ENCODE data around the gene ANKRD13C.
"Not testable (repeated sequence)": the region's sequence is repeated elsewhere in the genome, so short reads cannot be mapped to it uniquely, and the experiment has no call there.

The ANKRD13C gene

DNA sequence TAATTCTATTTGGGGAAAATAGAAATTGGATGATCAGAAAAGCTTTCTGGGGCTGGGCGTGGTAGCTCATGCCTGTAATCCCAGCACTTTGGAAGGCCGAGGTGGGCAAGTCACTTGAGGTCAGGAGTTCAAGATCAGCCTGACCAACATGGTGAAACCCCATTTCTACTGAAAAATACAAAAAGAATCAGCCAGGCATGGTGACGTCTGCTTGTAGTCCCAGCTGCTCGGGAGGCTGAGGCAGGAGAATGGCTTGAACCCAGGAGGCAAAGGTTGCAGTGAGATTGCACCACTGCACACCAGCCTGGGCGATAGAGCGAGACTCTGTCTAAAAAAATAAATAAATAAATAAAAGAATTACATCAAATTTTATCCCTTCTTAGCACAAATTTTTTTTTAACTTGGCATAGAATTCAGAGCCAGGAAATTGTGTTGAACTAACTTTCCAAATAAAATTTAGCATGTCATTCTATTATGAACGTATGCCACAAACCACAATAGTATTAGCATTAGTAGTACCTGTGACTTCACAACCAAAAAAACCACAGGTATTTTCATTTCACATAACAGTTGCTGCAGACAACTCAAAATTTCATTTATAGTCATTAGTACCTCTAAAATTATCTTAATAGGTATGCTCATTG is 4.5 kb upstream of the ANKRD13C start:
- DNase-seq = no peak

DNA sequence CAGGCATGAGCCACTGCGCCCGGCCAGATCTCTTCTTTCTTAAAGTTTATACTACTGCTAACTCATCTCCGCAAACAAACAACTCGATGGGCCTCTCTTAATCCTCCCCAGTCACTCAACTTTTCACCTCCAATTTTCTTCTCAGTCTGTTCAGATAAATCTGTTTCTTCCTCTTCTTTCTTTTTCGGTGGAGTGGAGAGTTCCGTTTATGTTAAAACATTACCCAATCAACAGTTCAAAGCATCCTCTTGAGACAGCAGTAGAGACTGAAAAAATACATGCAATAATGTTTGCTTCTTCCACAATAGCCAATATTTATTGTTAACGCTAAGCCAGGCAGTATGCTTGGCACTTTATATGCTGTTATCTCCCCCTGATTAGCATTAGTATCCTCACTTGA is 1.4 kb upstream of the ANKRD13C start:
- no peak for DNase-seq

- DNase-seq = no peak
Measured at GRCh38 chr1:70355111-70355407, 537 bp upstream of the ANKRD13C start.

- peak; percentile 31 for DNase-seq
Measured at GRCh38 chr1:70353601-70354331, 756 bp downstream of the ANKRD13C start.

DNA sequence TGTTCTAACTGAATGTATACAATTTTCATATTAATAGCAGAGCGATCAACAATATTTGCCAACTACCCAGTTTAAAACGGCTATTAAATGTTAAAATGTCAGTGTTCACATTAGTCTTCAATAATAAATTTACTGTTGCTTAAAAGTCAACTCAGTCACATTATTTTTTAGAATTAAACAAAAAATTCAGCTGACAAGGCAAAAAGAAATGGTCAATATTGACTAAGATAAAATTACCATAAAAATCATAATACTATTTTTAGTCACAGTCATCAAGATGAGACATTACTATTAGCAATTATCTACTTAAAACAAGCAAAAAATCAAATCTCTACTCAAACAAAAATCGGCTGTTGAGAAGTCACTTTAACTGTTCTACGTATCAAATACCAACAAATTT is 1.5 kb downstream of the ANKRD13C start:
- DNase-seq = no peak

DNA sequence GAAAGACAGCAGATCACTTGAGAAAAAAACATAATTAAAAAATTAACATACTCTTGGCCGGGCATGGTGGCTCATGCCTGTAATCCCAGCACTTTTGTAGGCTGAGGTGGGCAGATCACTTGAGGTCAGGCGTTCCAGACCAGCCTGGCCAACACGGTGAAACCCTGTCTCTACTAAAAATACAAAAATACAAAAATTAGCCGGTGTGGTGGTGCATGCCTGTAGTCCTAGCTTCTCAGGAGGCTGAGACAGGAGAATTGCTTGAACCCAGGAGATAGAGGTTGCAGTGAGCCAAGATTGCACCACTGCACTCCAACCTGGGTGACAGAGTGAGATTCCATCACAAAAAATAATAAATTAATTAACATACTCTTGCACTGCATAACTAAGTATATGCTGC is 4.7 kb downstream of the ANKRD13C start:
- not testable (repeated sequence) for DNase-seq

DNA sequence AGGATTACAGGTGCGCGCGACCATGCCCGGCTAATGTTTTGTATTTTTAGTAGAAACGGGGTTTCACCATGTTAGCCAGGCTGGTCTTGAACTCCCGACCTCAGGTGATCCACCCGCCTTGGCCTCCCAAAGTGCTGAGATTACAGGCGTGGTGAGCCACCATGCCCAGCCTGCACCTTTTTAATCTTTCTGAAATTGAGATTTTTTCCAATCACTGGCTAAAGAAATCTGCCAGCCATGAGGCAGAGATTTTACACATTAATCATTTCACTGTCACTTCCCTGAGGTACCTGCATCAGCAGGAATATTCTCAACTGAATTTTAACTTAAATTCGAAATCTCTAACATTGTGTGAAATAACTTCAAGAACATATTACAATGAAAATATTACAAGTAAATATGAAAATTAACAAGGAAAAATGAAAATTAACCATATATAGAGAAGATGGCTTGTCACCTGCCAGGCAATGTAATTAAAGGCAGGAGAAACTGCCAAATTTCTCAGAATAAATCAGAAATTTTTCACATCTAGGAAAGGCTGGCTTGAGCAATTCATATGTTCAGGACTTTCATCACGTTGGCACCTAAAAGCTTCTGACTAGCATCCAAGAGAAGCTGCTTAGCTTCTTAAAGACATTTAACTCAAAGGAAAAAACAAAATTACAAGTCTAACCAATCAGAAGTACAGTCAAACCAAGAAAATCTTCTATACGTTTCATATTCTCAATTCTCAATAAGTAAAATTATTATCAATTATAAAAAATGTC is 5.9 kb downstream of the ANKRD13C start:
- no peak for DNase-seq

- not testable (repeated sequence) for DNase-seq
Measured at GRCh38 chr1:70339644-70340043, 14.9 kb downstream of the ANKRD13C start.

- DNase-seq = no peak
Measured at GRCh38 chr1:70336050-70336449, 18.5 kb downstream of the ANKRD13C start.

GRCh38 chr1:70334436-70334835 is 20.1 kb downstream of the ANKRD13C start:
- DNase-seq = no peak

DNA sequence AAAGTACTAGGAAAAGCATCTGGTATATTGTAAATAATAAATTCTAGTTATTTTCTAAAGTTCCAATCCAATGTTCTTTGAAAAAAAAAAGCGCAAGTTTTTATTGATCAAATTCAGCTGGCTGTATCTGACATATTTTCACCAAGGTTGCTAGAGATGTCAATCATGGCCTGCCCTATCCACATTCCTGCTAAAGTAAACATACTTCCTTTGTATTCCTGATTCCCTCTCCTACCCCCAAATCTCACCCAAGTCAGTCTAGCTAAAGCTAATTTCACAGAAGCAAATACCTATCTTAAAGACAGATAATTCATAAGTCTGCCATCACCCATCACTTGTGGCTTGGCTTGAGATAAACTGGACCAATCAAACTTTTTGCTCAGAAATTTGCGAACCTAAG is 21.3 kb downstream of the ANKRD13C start:
- DNase-seq = no peak

DNA sequence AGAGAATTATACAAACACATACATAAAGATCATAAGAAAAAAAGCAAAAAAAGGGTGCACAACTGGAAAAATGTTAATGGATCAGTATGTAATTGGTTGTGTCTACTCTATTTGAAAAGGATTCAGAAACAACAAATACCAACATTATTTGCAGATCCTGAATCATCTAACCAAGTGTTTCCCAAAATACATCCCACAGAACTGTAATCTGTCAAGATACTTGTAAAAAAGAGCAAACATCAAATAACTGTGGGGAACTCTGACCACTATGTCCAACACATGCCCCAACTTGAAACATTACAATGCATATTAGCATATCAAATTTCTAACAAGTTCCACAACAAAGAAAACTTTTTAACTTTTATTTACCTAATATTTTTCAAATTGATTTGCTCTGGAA is 22.6 kb downstream of the ANKRD13C start:
- DNase-seq = no peak

- DNase-seq = no peak
Measured at GRCh38 chr1:70327306-70328076, 27.0 kb downstream of the ANKRD13C start.

DNA sequence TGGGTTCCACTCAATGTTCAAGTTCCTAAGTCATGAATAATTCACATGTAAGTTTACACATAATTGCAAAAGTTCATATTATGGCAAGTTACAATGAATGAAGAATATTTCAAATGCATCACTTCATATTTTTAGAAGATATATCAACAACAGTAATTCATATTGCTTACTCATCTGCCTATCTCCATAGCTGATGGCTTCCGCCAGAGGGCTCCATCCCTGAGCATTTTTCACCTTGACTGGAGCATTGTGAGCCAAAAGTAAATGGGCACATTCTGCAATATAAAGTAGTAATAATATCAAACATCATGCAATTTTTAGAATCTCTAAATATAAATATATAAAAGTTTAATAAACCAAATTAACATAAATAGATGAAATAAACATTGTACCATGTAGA is 29.8 kb downstream of the ANKRD13C start:
- DNase-seq = no peak

DNA sequence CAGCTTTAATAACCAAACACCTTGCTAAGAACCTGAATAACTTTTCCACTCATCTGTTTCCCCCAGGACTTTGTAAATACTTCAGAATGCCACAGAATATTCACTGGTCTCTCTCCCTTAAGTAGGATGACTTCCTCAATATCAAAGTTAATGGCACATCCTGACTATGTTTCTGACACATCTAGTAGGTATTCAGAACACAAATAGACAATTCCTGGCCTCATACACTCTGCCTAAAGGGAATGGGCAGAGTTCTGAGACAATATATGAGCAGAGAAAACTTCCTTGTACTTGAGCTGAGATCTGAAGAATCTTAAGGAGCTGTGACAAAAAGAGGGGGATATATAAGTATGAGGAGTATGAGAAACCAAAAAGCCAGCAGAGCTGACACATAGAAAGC is 34.8 kb downstream of the ANKRD13C start:
- DNase-seq = no peak

GRCh38 chr1:70318191-70318590 is 36.3 kb downstream of the ANKRD13C start:
- no peak for DNase-seq

- DNase-seq = no peak
Measured at GRCh38 chr1:70317087-70317486, 37.4 kb downstream of the ANKRD13C start.

DNA sequence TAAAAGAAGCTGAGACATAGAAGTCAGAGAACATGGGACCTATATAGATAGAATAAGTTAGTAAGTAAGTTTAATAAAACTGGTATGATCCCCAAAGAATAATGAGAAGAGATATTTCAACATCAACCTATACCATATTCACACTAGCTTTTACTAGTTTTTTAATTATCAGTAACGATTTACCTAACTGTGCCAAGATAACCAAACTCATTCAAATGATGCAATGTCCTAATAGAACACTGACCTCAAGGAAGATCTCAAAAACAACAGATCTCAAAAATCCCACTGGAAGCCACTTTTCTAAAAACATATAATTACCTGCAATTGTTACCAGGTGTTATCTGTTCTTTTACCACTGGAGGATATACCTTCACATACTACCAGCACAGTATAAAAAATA is 38.7 kb downstream of the ANKRD13C start:
- DNase-seq = no peak

DNA sequence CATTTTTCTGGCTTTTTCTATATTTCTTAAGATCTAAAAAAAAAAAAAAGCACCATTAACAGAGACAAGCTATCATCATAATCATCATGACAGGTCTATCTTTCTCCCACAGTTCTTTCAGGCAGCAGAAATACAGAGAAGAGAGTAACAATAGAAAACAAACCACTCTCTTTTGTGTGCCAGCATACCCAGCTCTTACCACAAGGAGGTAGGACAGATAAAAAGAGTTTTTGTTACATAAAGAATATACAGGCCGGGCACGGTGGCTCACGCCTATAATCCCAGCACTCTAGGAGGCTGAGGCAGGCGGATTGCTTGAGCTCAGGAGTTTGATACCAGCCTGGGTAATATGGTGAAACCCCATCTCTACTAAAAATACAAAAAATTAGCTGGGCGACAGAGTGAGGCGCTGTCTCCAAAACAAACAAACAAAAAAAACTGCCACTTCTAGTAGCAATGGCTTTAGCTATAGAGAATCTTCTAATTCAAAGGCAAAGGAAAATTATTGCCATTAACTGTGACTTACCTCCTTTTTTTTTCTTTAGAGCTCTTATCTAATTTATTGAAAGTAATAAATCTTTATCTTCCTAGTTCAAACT is 39.7 kb downstream of the ANKRD13C start:
- DNase-seq = peak; percentile 58

DNA sequence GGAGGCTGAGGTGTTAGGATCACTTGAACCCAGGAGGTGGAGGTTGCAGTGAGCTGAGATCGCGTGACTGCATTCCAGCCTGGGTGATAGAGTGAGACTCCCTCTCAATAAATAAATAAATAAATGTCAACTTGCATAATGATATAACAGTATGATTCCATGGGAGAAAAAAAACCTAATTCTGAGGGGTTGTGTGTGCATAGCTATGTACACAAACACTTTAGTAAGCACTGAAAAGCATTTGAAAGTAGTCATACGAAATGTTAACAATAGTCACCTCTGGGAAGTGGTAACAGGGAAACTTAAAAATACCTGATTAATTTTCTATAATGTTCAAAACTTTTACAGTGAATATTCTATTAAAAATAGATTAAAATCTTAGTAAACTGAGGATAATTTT is 43.2 kb downstream of the ANKRD13C start:
- DNase-seq = no peak

GRCh38 chr1:70299472-70299871 is 55.0 kb downstream of the ANKRD13C start:
- no peak for DNase-seq

DNA sequence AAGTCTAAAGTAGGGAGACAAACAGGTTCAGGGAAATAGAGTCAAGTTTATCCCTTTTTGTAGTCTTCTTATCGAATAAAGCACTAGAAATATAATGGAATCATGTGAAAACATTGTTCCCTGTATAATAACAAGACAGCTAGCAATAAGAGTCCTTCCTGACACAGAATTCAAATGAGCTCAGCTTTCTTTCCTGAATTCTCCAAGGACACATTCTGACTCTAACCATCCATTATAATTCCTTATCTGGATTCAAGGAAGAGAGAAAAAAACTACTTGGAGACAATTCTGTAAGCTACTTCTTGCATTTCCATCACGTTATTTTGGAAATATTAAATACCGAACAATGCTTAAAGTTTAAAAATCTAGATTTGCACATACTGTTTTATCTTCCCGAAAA is 58.8 kb downstream of the ANKRD13C start:
- DNase-seq = no peak
